Esophagus squamous epithelium (tissue), 5 donors: ENCODE results near the gene ITPK1. TPM values are rescaled to one million over a fixed set of nuclear protein-coding genes. Genes with fewer than 3 reads are reported as not detected.

Experiments used
- DNase-seq: peaks from one replicate; lab custom pipeline; 2025; lab: John Stamatoyannopoulos, UW
- H3K27ac ChIP-seq, 4 donors: fragments of 200-600 bp; sonication (generic); one replicate each; pipeline ENCODE4 v1.5.1; 2016 to 2019; ENCODE audit warnings: mild to moderate bottlenecking in 1 of 4
- H3K27me3 ChIP-seq, 4 donors: fragments of 200-600 bp; sonication (generic); 1 replicate in 3 of 4; 2 replicates in 1 of 4; pipeline versions ENCODE4 v1.5.1 to v1.6.0; 2017 to 2021; ENCODE audit warnings: antibody characterized with exemption in 1 of 4
- H3K36me3 ChIP-seq, 3 donors: fragments of 200-600 bp; sonication (generic); one replicate each; pipeline ENCODE4 v1.5.1; 2016 to 2019
- H3K4me1 ChIP-seq, 3 donors: fragments of 200-600 bp; sonication (generic); one replicate each; pipeline ENCODE4 v1.5.1; 2017 to 2019
- H3K4me3 ChIP-seq, 4 donors: fragments of 200-600 bp; sonication (generic); 1 replicate in 3 of 4; 2 replicates in 1 of 4; pipeline ENCODE4 v1.5.1; 2016 to 2019; ENCODE audit warnings: mild to moderate bottlenecking in 2 of 4, moderate library complexity in 1 of 4
- H3K9me3 ChIP-seq, 3 donors: fragments of 200-600 bp; sonication (generic); one replicate each; pipeline ENCODE4 v1.5.1; 2016 to 2019
- CTCF ChIP-seq, 6 experiments: fragments of 450-650 bp in 4 of 6; fragments of 200-600 bp in 2 of 6; sonication (generic) in 2 of 6; IDR thresholded peaks; one replicate each; pipeline ENCODE4 v1.5.1; 2016 to 2019; ENCODE audit warnings: antibody characterized with exemption in 6 of 6, mild to moderate bottlenecking in 4 of 6, moderate library complexity in 4 of 6
- POLR2A ChIP-seq, 4 donors: fragments of 450-650 bp; IDR thresholded peaks; one replicate each; pipeline ENCODE4 v1.6.1; 2017; ENCODE audit warnings: antibody characterized with exemption in 4 of 4, mild to moderate bottlenecking in 4 of 4, moderate library complexity in 3 of 4
- WGBS, 2 donors: methylation state at CpG; one replicate each; pipeline ENCODE4 v1.1.5; 2018; 5-methylcytosine and 5-hydroxymethylcytosine counted together
- intact Hi-C: fragments of 100-400 bp; cut with DNase I; formaldehyde crosslinking; loops from one replicate; pipeline ENCODE4 v1.15.0; 2022
- total RNA-seq, 4 donors: library from RNA; depleted of rRNA; stranded (reverse); fragments of >200 nt; gene quantifications; one replicate each; pipeline ENCODE4 v1.1.0, GENCODE V29; 2016
- donor health status: DM: yes; HTN: yes; CAD: no.

ITPK1 gene
- total RNA-seq, 4 donors from 2014 or later, result 14.2 to 34.5 (median 25.8) TPM

- 64 to 86% methylated on average over 4 of the region's 5 CpGs for WGBS, 2 donors
- intact Hi-C loops, result no loop called here
- Histone ChIP-seq H3K27me3 (no peaks in the 10 kb centered on the region), H3K36me3 (peaks cover 0 to 5% (median 0%) of the 10 kb centered on the region in 3 donors), H3K4me1 (peaks cover 4 to 55% (median 14%) of the 10 kb centered on the region in 3 donors), H3K9me3 (no peaks in the 10 kb centered on the region), H3K27ac (peak overlapping the region in 3 of 4 donors; percentile 57 to 70 (median 58)), H3K4me3 (no peak overlapping the region)
- no peak for DNase-seq
- no peak for TF ChIP-seq CTCF (IDR thresholded peaks at IDR 0.05)
- no peak for TF ChIP-seq POLR2A (IDR thresholded peaks at IDR 0.05)
Measured at GRCh38 chr14:93056166-93056839, 59.4 kb downstream of the ITPK1 start.

- peaks cover 0 to 5% (median 0%) of the 10 kb centered on the region in 3 donors for H3K36me3 ChIP-seq
- no peaks in the 10 kb centered on the region for H3K9me3 ChIP-seq
- H3K27ac ChIP-seq, result peak overlapping the region in 3 of 4 donors; percentile 57 to 70 (median 58)
- 88 to 89% methylated on average over 6 of the region's 9 CpGs for WGBS, 2 donors
- H3K4me1 ChIP-seq, result peaks cover 4 to 55% (median 14%) of the 10 kb centered on the region in 3 donors
- H3K27me3 ChIP-seq, result no peaks in the 10 kb centered on the region
- H3K4me3 ChIP-seq, result no peak overlapping the region
- TF ChIP-seq CTCF (IDR thresholded peaks at IDR 0.05), result no peak
- intact Hi-C loops, result no loop called here
- DNase-seq, result no peak
Measured at GRCh38 chr14:93055651-93056115, 60.0 kb downstream of the ITPK1 start.

- intact Hi-C loops, result no loop called here
- Histone ChIP-seq H3K36me3 (peaks cover 0 to 5% (median 0%) of the 10 kb centered on the region in 3 donors), H3K27ac (peak overlapping the region in 3 of 4 donors; percentile 30 to 70 (median 57)), H3K4me3 (no peak overlapping the region), H3K9me3 (no peaks in the 10 kb centered on the region), H3K4me1 (peaks cover 0 to 55% (median 20%) of the 10 kb centered on the region in 3 donors), H3K27me3 (no peaks in the 10 kb centered on the region)
- no peak for DNase-seq
- 95 to 100% methylated on average over 6 to 7 of the region's 7 CpGs for WGBS, 2 donors
- TF ChIP-seq POLR2A (IDR thresholded peaks at IDR 0.05), result no peak
- no peak for TF ChIP-seq CTCF (IDR thresholded peaks at IDR 0.05)
Measured at GRCh38 chr14:93054876-93055275, 60.8 kb downstream of the ITPK1 start.

GRCh38 chr14:93054006-93054405 is 61.7 kb downstream of the ITPK1 start:
- intact Hi-C loops, result no loop called here
- Histone ChIP-seq H3K4me3 (no peak overlapping the region), H3K4me1 (peaks cover 0 to 61% (median 27%) of the 10 kb centered on the region in 3 donors), H3K9me3 (no peaks in the 10 kb centered on the region), H3K36me3 (peaks cover 0 to 5% (median 0%) of the 10 kb centered on the region in 3 donors), H3K27ac (peak overlapping the region in 1 of 4 donors; percentile 52), H3K27me3 (no peaks in the 10 kb centered on the region)
- WGBS, 2 donors, result 75 to 94% methylated on average over 3 of the region's 6 CpGs
- TF ChIP-seq POLR2A (IDR thresholded peaks at IDR 0.05) (no peak), CTCF (IDR thresholded peaks at IDR 0.05) (no peak)
- DNase-seq, result no peak
